Measurements from ENCODE around the gene FLNA.

DNA sequence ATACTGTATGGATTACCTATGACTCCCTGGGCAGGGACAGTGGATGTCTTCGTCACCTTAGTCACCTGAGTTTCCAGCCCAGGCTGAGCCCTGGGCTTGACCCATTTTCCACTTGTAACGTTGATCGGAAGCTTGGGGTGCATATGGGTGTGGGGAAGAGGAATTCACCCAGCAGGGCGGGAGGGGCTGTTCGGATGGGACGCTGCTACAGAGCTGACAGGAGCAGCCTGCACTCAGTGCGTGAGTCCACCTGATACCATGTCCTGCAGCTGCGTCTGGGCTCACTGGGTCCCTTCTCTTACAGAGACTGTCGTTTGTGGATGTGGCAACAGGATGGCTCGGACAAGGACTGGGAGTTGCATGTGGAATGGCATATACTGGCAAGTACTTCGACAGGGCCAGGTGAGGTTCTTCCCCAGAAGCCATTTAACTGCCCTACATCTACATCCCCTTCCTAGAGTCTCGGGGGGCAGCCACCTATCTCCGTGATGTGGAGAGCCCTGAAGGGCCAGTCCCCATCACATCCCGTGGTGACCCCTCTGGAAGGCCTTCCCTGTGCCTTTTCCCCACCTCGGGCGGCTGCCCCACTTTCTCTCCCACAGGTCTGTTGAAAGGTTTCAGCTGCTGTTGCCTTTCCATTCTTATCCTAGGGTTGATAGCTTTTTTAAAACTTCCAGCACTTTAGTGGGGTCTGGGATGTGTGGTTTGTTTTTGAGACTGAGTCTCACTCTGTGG is 65.2 kb downstream of the FLNA start:
- TF ChIP-seq CTCF (IDR thresholded peaks at IDR 0.05; ENCODE audit: low read length) (no peak), EZH2 (IDR thresholded peaks at IDR 0.05; ENCODE audit: borderline replicate concordance, low read length) (no peak)

Data from OCI-LY1 (cell line).